ENCODE data around the gene LIPC.

GRCh38 chr15:58433597-58434333 lies 2.0 kb downstream of the LIPC start:
- TF ChIP-seq ZFX (IDR thresholded peaks at IDR 0.05; ENCODE audit: borderline replicate concordance) (no peak), CTCF (IDR thresholded peaks at IDR 0.05) (no peak)
